ENCODE results near the gene CEACAM18.
"Not testable (repeated sequence)": the region's sequence is repeated elsewhere in the genome, so short reads cannot be mapped to it uniquely, and the experiment has no call there.

GRCh38 chr19:51500931-51501330 is 22.6 kb downstream of the CEACAM18 start:
- not testable (repeated sequence) for TF ChIP-seq CTCF (conservative IDR thresholded peaks at IDR 0.05; ENCODE audit: low read length); EZH2phosphoT487 (IDR thresholded peaks at IDR 0.05; ENCODE audit: borderline replicate concordance)

All from Loucy (cell line).